AG09309 (cell line): ENCODE data around the gene SHROOM1.

Experiments used
- DNase-seq: peaks from one replicate; pipeline ENCODE4 v3.0.0-alpha.2; 2010; ENCODE audit warnings: low read depth
- H3K4me3 ChIP-seq: 2 replicates; pipeline ENCODE4 v1.5.1; 2011; ENCODE audit warnings: mild to moderate bottlenecking, low read depth, low read length, moderate library complexity; ENCODE audit not compliant: control insufficient read depth
- CTCF ChIP-seq: IDR thresholded peaks from 2 replicates; pipeline ENCODE4 v1.5.1; 2011; ENCODE audit warnings: mild to moderate bottlenecking, low read depth, low read length, inconsistent platforms; ENCODE audit not compliant: insufficient read depth, control insufficient read depth; ENCODE audit errors: missing control alignments

The SHROOM1 gene

GRCh38 chr5:132873119-132873929, 42.9 kb upstream of the SHROOM1 start, which contains the start of gene LEAP2:
TSS of gene LEAP2 (plus strand) at chr5:132873668. CDS start at chr5:132873695, 27 bp downstream.
- H3K4me3 ChIP-seq: no peak within 1 kb of the TSS
- no peak for TF ChIP-seq CTCF
- DNase-seq: no peak

DNA sequence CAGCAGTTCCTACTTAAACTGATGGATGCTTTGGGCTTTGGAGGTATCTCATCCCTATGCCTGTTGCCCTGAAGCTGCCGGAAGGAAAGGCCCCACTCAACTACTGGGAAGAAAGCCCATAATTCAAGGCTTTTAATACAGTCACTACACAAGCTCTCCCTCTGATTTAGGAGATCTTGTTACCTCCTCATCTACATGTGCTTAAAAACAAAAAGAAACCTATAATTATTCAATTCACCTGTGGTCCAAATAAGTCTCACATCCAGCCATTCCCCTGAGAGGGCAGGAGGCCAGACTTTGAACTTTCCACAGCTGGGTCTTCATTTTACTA, 42.3 kb upstream of the SHROOM1 start:
- DNase-seq: no peak
- no peak for TF ChIP-seq CTCF
- H3K4me3 ChIP-seq: no peak overlapping the region

- TF ChIP-seq CTCF: no peak
- DNase-seq: no peak
Measured at GRCh38 chr5:132871459-132872284, 41.2 kb upstream of the SHROOM1 start.

GRCh38 chr5:132870801-132871200, 40.4 kb upstream of the SHROOM1 start:
- DNase-seq: no peak
- TF ChIP-seq CTCF: no peak
- no peak overlapping the region for H3K4me3 ChIP-seq

More at GRCh38 chr5:132871459-132872284, 41.2 kb upstream of the SHROOM1 start:
- H3K4me3 ChIP-seq: no peak overlapping the region

GRCh38 chr5:132868754-132869153, 38.3 kb upstream of the SHROOM1 start:
- no peak for TF ChIP-seq CTCF
- no peak for DNase-seq
- H3K4me3 ChIP-seq: no peak overlapping the region

DNA sequence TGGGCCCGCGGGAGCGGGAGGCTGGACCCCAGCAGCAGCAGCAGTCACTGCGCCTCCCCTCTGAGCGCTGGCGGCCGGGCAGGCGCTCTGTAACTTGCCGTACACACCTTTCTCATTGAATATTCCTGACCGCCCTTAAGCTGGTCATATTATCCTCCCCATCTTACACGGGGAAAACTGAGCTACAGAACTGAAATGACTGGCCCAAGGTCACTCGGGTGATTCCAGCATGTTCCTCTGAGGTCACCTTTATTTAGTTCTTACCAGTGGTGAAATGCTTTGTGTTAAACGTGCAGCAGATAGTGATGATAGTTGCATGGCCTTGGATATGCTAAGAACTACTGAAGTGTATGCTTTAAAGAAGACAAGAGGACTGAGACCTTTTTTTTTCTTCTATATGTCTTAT, 36.6 kb upstream of the SHROOM1 start:
- DNase-seq: no peak
- TF ChIP-seq CTCF: no peak
- peak overlapping the region; percentile 76 for H3K4me3 ChIP-seq
